Ishikawa (cell line): ENCODE data around the gene NUDT15.

ENCODE experiments used
- CEBPB ChIP-seq: IDR thresholded peaks from 2 replicates; pipeline ENCODE4 v1.6.1; 2012
- CREB1 ChIP-seq: IDR thresholded peaks from 2 replicates; pipeline ENCODE4 v1.6.1; 2012; ENCODE audit warnings: low read depth
- EGR1 ChIP-seq: IDR thresholded peaks from 2 replicates; pipeline ENCODE4 v1.6.1; 2012
- EP300 ChIP-seq: IDR thresholded peaks from 2 replicates; pipeline ENCODE4 v1.6.1; 2012; ENCODE audit warnings: borderline replicate concordance
- FOXM1 ChIP-seq: IDR thresholded peaks from 2 replicates; pipeline ENCODE4 v1.6.1; 2012; ENCODE audit warnings: low read depth, borderline replicate concordance
- MAX ChIP-seq: IDR thresholded peaks from 2 replicates; pipeline ENCODE4 v1.6.1; 2012
- NFIC ChIP-seq: IDR thresholded peaks from 2 replicates; pipeline ENCODE4 v1.6.1; 2012
- RAD21 ChIP-seq: IDR thresholded peaks from 2 replicates; pipeline ENCODE4 v1.6.1; 2012; ENCODE audit warnings: low read depth
- TAF1 ChIP-seq: IDR thresholded peaks from 2 replicates; pipeline ENCODE4 v1.6.1; 2012; ENCODE audit warnings: low read depth, mild to moderate bottlenecking
- TCF12 ChIP-seq: IDR thresholded peaks from 2 replicates; pipeline ENCODE4 v1.6.1; 2012; ENCODE audit warnings: low read depth
- TEAD4 ChIP-seq: IDR thresholded peaks from 2 replicates; pipeline ENCODE4 v1.6.1; 2012
- USF1 ChIP-seq: IDR thresholded peaks from 2 replicates; pipeline ENCODE4 v1.6.1; 2012
- YY1 ChIP-seq: IDR thresholded peaks from 2 replicates; pipeline ENCODE4 v1.6.1; 2012; ENCODE audit warnings: low read depth
- ZBTB7A ChIP-seq: IDR thresholded peaks from 2 replicates; pipeline ENCODE4 v1.6.1; 2012; ENCODE audit warnings: low read depth
- TF ChIP-seq, protein P1 (sequence below): IDR thresholded peaks from 2 replicates; pipeline ENCODE4 v1.6.1; 2012; ENCODE audit warnings: low read depth, mild to moderate bottlenecking

Gene NUDT15

DNA sequence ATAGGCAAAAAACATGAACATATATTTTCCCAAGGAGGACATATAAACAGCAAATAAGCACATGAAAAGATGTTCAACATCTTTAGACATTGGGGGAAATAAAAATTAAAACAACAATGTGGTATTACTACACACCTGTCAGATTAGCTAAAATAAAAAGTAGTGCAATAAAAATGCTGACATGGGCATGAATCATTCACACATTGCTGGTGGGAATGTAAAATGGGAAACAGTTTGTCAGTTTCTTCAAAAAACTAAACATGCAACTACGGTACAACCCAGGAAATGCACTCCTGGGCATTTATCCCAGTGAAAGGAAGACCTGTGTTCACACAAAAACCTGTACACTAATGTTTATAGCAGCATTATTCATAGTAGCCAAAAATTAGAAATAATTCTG lies 31.1 kb upstream of the NUDT15 start:
- TF ChIP-seq MAX, result no peak
- no peak for TF ChIP-seq EGR1
- TF ChIP-seq CREB1, result no peak
- no peak for TF ChIP-seq RAD21
- no peak for TF ChIP-seq CEBPB
- TF ChIP-seq EP300, result no peak
- no peak for TF ChIP-seq USF1
- TF ChIP-seq, protein P1, sequence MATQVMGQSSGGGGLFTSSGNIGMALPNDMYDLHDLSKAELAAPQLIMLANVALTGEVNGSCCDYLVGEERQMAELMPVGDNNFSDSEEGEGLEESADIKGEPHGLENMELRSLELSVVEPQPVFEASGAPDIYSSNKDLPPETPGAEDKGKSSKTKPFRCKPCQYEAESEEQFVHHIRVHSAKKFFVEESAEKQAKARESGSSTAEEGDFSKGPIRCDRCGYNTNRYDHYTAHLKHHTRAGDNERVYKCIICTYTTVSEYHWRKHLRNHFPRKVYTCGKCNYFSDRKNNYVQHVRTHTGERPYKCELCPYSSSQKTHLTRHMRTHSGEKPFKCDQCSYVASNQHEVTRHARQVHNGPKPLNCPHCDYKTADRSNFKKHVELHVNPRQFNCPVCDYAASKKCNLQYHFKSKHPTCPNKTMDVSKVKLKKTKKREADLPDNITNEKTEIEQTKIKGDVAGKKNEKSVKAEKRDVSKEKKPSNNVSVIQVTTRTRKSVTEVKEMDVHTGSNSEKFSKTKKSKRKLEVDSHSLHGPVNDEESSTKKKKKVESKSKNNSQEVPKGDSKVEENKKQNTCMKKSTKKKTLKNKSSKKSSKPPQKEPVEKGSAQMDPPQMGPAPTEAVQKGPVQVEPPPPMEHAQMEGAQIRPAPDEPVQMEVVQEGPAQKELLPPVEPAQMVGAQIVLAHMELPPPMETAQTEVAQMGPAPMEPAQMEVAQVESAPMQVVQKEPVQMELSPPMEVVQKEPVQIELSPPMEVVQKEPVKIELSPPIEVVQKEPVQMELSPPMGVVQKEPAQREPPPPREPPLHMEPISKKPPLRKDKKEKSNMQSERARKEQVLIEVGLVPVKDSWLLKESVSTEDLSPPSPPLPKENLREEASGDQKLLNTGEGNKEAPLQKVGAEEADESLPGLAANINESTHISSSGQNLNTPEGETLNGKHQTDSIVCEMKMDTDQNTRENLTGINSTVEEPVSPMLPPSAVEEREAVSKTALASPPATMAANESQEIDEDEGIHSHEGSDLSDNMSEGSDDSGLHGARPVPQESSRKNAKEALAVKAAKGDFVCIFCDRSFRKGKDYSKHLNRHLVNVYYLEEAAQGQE, result no peak
- TF ChIP-seq TAF1, result no peak
- no peak for TF ChIP-seq YY1
- TF ChIP-seq TEAD4, result no peak
- TF ChIP-seq FOXM1, result no peak
- TF ChIP-seq ZBTB7A, result no peak
- no peak for TF ChIP-seq TCF12
- TF ChIP-seq NFIC, result no peak

DNA sequence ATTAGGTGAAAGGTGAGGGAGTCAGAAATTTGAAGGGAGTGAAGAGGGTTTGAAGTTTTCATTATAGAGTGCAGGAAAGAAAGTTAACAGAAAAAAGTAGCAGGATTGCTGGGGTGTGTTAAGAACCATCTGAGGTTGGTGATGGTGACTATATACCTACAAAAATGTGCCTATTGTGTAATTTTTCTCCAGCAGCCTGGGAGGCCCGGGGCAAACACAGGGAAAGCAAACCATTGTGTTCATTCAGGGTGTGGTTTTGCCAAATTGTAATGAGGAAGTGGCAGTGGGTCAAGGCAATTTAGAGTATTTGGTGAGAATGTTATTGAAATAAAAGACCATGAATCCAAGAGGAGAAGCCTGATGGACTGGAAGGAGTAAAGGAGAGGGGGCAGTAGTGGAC lies 28.2 kb upstream of the NUDT15 start:
- no peak for TF ChIP-seq TAF1
- TF ChIP-seq TEAD4, result peak; percentile 57
- peak; percentile 85 for TF ChIP-seq CEBPB

- no peak for TF ChIP-seq EP300
- TF ChIP-seq CEBPB, result no peak
- no peak for TF ChIP-seq TAF1
- TF ChIP-seq TEAD4, result no peak
- no peak for TF ChIP-seq FOXM1
- TF ChIP-seq ZBTB7A, result no peak
- no peak for TF ChIP-seq CREB1
- TF ChIP-seq NFIC, result no peak
- TF ChIP-seq MAX, result no peak
- no peak for TF ChIP-seq TCF12
- TF ChIP-seq, protein P1, result no peak
- TF ChIP-seq USF1, result no peak
- TF ChIP-seq YY1, result no peak
- TF ChIP-seq EGR1, result no peak
- TF ChIP-seq RAD21, result no peak
Observed at GRCh38 chr13:48010698-48011097, 26.8 kb upstream of the NUDT15 start.

- TF ChIP-seq YY1 (no peak), TAF1 (no peak), TCF12 (no peak), USF1 (no peak), FOXM1 (no peak), MAX (no peak)
Observed at GRCh38 chr13:48012668-48013067, 24.9 kb upstream of the NUDT15 start.

- TF ChIP-seq YY1, result no peak
- TF ChIP-seq, protein P1, result no peak
- no peak for TF ChIP-seq EGR1
- TF ChIP-seq MAX, result no peak
Observed at GRCh38 chr13:48014359-48014758, 23.2 kb upstream of the NUDT15 start.
